GM19467 (cell line): ENCODE results near the gene TP53TG3C.
"Not testable (repeated sequence)": the region's sequence is repeated elsewhere in the genome, so short reads cannot be mapped to it uniquely, and the experiment has no call there.

ENCODE experiments used
- ATAC-seq: cut with Tn5 transposase; IDR thresholded peaks from one replicate; pipeline ENCODE4 v1.9.1; 2021; ENCODE audit warnings: mild to moderate bottlenecking, moderate library complexity; ENCODE audit not compliant: unreplicated experiment

TP53TG3C gene, protein sequence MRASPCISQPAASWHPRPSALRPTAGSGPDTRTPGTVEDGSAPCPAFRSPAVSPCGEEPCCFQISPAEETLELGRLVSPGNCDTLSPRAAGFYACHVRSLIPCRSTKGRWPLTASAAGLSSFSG

DNA sequence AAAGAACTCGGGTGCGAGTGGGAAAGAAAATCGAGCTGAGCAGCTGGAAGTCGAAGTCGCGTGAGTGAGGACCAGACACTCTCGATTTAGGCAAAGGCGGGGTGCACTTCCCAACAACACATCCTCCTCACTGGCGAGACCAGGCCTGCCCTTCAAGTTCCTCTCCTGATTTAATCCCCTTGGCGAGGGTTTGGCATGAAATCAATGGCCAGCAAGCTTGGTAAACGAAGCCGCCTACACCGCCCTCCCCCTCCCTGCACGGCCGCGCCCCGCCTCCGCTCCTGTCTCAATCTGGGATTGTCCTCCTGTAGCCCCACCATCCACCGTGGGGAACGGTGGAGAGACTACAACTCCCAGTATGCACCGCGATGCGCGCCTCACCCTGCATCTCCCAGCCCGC is at the start of gene TP53TG3C:
TSS of gene TP53TG3C (plus strand) at position 301 of the 400 bp plus-strand sequence. CDS start at position 369, 68 bp downstream.
- not testable (repeated sequence) for ATAC-seq
